Measurements from ENCODE around the gene SSH3. TPM values are rescaled to one million over a fixed set of nuclear protein-coding genes. Genes with fewer than 3 reads are reported as not detected.

The SSH3 gene
- total and polyA plus RNA-seq, 2 of the 8 experiments (the other 6 are each of a cell fraction or from before 2014, with no cell fraction given): 16.9 to 19.8 TPM

DNA sequence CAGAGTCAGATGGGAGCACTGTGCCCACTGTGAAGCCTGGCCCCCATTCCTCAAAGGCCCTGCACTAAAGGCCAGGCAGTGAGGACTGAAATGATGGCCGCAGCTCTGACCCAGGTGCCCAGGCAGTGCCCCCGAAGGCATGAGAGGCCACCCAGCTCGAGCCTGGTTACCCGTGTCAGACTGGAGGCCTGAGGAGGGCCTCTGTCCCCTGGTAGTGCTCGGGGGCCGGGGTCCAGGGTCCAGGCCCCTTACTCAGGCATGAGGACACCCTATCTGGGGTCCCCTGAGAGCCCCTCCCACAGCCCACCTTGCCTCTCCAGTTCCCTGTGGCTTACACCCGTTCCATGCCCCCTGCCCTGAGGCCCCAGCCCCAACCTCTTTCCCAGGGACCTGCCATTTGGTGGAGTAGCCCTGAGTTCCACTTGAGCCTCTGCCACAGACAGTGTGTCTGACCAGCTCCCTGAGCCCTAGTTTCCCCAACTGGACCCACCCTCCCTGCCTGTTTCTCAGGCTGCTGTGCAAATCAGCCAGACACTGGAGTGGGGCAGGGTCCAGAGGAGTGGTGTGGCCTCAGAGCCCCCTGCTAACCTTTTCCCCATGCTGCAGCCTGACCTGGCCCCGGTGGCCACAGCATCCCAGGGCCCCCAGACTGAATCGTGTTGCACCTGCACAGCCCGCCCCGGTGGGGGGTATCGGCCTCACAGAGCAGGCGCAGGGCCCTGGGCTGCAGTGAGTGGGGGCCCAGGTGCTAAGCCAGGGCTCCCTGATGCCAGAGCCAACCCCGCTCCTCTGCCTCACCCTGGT, 25.0 kb upstream of the SSH3 start:
- FAIRE-seq (no peak), DNase-seq (ENCODE audit: low read depth in 1 of 2, low spot score in 2 of 2) (no peak)
- Histone ChIP-seq H3K27me3 (replicated peaks in 1 of 4; ENCODE audit: control insufficient read depth in 3 of 4, extremely low read depth in 1 of 4, insufficient read depth in 3 of 4, low read length in 3 of 4) (no peaks in the 10 kb centered on the region), H3K79me1 (ENCODE audit: low read depth, low read length) (peaks cover 7% of the 10 kb centered on the region; the same call in 1 of the 2 replicates), H3K23ac (ENCODE audit: insufficient read length) (no peak overlapping the region), H3K9me3 (ENCODE audit: insufficient read depth in 2 of 2, low read depth in 1 of 2, low read length in 1 of 2) (no peaks in the 10 kb centered on the region), H2BK15ac (ENCODE audit: low read length) (peak overlapping the region; percentile 13; the same call in 1 of the 2 replicates), H3K4me1 (replicated peaks in 1 of 4; ENCODE audit: control insufficient read depth in 3 of 4, insufficient read depth in 4 of 4, low read length in 3 of 4) (peaks cover 0 to 24% (median 15%) of the 10 kb centered on the region in 4 experiments; a peak in 6 of 7 replicates), H3K27ac (ENCODE audit: low read depth, low read length) (0 out of 2 replicates have a peak overlapping the region, but pooled peaks have one; percentile 9), H3K56ac (replicated peaks; ENCODE audit: insufficient read length, low read depth, low read length) (no peak overlapping the region), H3K4ac (replicated peaks; ENCODE audit: insufficient read length, low read depth, low read length) (peak overlapping the region; percentile 41), H3K9ac (replicated peaks in 1 of 4; ENCODE audit: extremely low read depth in 1 of 4, low read depth in 3 of 4, low read length in 3 of 4) (no peak overlapping the region), H4K5ac (ENCODE audit: insufficient read length, low read depth, low read length) (no peak overlapping the region), H2AFZ (ENCODE audit: low read length) (no peak overlapping the region), H3K4me3 (ENCODE audit: extremely low read depth in 1 of 4, insufficient read depth in 2 of 4, low read depth in 3 of 4, low read length in 4 of 4) (no peak overlapping the region), H3K79me2 (ENCODE audit: control insufficient read depth in 1 of 2, insufficient read depth in 2 of 2, low read length in 2 of 2) (peaks cover 0 to 22% of the 10 kb centered on the region in 2 experiments; a peak in 1 of 4 replicates), H3K4me2 (ENCODE audit: insufficient read depth in 1 of 2, low read depth in 2 of 2, low read length in 2 of 2) (0 out of 4 replicates have a peak overlapping the region, but pooled peaks of 1 of the 2 experiments have one; percentile 54), H2BK120ac (replicated peaks; ENCODE audit: low read depth, low read length) (no peak overlapping the region), H3K23me2 (ENCODE audit: low read depth, low read length) (no peaks in the 10 kb centered on the region; the same call in 1 of the 2 replicates), H4K91ac (replicated peaks; ENCODE audit: insufficient read length, low read length) (peak overlapping the region; percentile 79), H3K18ac (ENCODE audit: extremely low read depth, low read length) (peak overlapping the region; percentile 48; the same call in 1 of the 2 replicates), H2BK12ac (ENCODE audit: low read depth, low read length) (peak overlapping the region; percentile 27; the same call in 1 of the 2 replicates), H4K20me1 (replicated peaks in 1 of 2; ENCODE audit: control insufficient read depth in 1 of 2, insufficient read depth in 2 of 2, low read length in 2 of 2) (peaks cover 0 to 6% of the 10 kb centered on the region in 2 experiments), H4K8ac (ENCODE audit: extremely low read depth, insufficient read depth, low read length) (peak overlapping the region; percentile 28; the same call in 1 of the 2 replicates), H2BK5ac (ENCODE audit: low read depth, low read length) (peak overlapping the region; percentile 80), H2AK5ac (ENCODE audit: low read depth, low read length) (0 out of 2 replicates have a peak overlapping the region, but pooled peaks have one; percentile 26), H3K36me3 (ENCODE audit: control insufficient read depth in 2 of 4, insufficient read depth in 4 of 4, low read length in 3 of 4) (peaks cover 12 to 37% (median 33%) of the 10 kb centered on the region in 4 experiments), H3K14ac (ENCODE audit: insufficient read length) (no peak overlapping the region), H2BK20ac (ENCODE audit: low read length) (no peak overlapping the region)
- 89% methylated on average over 14 of the region's 14 CpGs; no CpG with 5 or more reads in 1 of the 2 experiments for WGBS, 2 experiments (ENCODE audit: extremely low coverage in 1 of 2, insufficient coverage in 1 of 2, insufficient read length in 1 of 2, insufficient replicate concordance in 2 of 2, low coverage in 1 of 2, low lambda C conversion rate in 2 of 2, missing lambda C conversion rate in 1 of 2)
- ChIA-PET POLR2A (ENCODE audit: partially characterized antibody) (interaction anchor here (0.7 to 1.4 kb wide), 4 partner anchors 10 to 221 kb away, joined by 3 to 7 read pairs (median 4); partner anchors contain the start of gene ANKRD13D), CTCF (ENCODE audit: partially characterized antibody) (interaction anchor here (0.7 to 3.7 kb wide), 12 partner anchors 10 to 103 kb away, joined by 3 to 27 read pairs (median 4); partner anchors contain the start of genes ANKRD13D and GRK2)
- TF ChIP-seq EZH2 (IDR thresholded peaks at IDR 0.05; ENCODE audit: low read depth, low read length, severe bottlenecking) (no peak), RBBP5 (IDR thresholded peaks at IDR 0.05; ENCODE audit: borderline replicate concordance, low read depth, low read length) (no peak), HDAC2 (IDR thresholded peaks at IDR 0.05; ENCODE audit: borderline replicate concordance in 1 of 2, low read depth in 2 of 2, low read length in 2 of 2) (no peak), RXRA (IDR thresholded peaks at IDR 0.05; ENCODE audit: insufficient read depth, low read depth, low read length) (no peak), BRCA1 (IDR thresholded peaks at IDR 0.05; ENCODE audit: low read depth, low read length) (no peak), KDM1A (IDR thresholded peaks at IDR 0.05; ENCODE audit: borderline replicate concordance, low read length) (no peak), FOSL1 (IDR thresholded peaks at IDR 0.05; ENCODE audit: insufficient read depth, low read depth, low read length) (no peak), CBX8 (IDR thresholded peaks at IDR 0.05; ENCODE audit: borderline replicate concordance, low read depth, low read length) (no peak), MAFK (IDR thresholded peaks at IDR 0.05; ENCODE audit: low read depth, low read length) (no peak), KDM5A (IDR thresholded peaks at IDR 0.05; ENCODE audit: low read length) (no peak)
